ENCODE results near the gene ANO5.
"Not testable (repeated sequence)": the region's sequence is repeated elsewhere in the genome, so short reads cannot be mapped to it uniquely, and the experiment has no call there.

Gene ANO5

GRCh38 chr11:22263613-22264012 is 70.7 kb downstream of the ANO5 start:
- H4K8ac ChIP-seq (ENCODE audit: low read length): no peak overlapping the region
- no peak overlapping the region for H2BK120ac ChIP-seq (ENCODE audit: low read depth, low read length)
- H2BK12ac ChIP-seq (ENCODE audit: low read length in 2 of 2): no peak overlapping the region
- H2AK5ac ChIP-seq (ENCODE audit: low read length, severe bottlenecking): no peak overlapping the region
- H3K27me3 ChIP-seq (ENCODE audit: control insufficient read depth in 1 of 2, insufficient read depth in 1 of 2, low read length in 2 of 2): no peaks in the 10 kb centered on the region
- H3K4me3 ChIP-seq (ENCODE audit: insufficient read depth in 1 of 2, low read depth in 1 of 2, low read length in 2 of 2): no peak overlapping the region
- no peak overlapping the region for H3K4me2 ChIP-seq (ENCODE audit: low read length, poor library complexity, severe bottlenecking)
- H3K4ac ChIP-seq (ENCODE audit: low read depth in 1 of 2, low read length in 2 of 2): no peak overlapping the region
- H3K18ac ChIP-seq (ENCODE audit: low read depth in 1 of 2, low read length in 2 of 2): no peak overlapping the region
- H2BK5ac ChIP-seq (ENCODE audit: low read depth, low read length, poor library complexity, severe bottlenecking): no peak overlapping the region
- H3K27ac ChIP-seq (ENCODE audit: low read length, poor library complexity, severe bottlenecking): no peak overlapping the region
- H3K79me1 ChIP-seq (replicated peaks; ENCODE audit: low read length, poor library complexity, severe bottlenecking): no peaks in the 10 kb centered on the region
- H2AFZ ChIP-seq (ENCODE audit: low read depth, low read length): no peak overlapping the region
- H3K9ac ChIP-seq (ENCODE audit: low read length): no peak overlapping the region
- H3K14ac ChIP-seq (ENCODE audit: low read length in 2 of 2): no peak overlapping the region
- no peak overlapping the region for H3K23ac ChIP-seq (ENCODE audit: low read length in 2 of 2)
- no peak overlapping the region for H4K91ac ChIP-seq (ENCODE audit: low read length)
- no peak overlapping the region for H2BK15ac ChIP-seq (ENCODE audit: low read depth, poor library complexity, severe bottlenecking)
- no peaks in the 10 kb centered on the region for H3K9me3 ChIP-seq (ENCODE audit: control insufficient read depth, low read length)
- H3K36me3 ChIP-seq (ENCODE audit: control insufficient read depth in 1 of 2, insufficient read depth in 2 of 2, low read depth in 1 of 2, low read length in 2 of 2): no peaks in the 10 kb centered on the region
- no peaks in the 10 kb centered on the region for H3K4me1 ChIP-seq (ENCODE audit: control insufficient read depth, insufficient read depth, low read depth, low read length)
- WGBS: 77% methylated on average over 2 of the region's 2 CpGs
- no peak for DNase-seq

- not testable (repeated sequence) for H2BK5ac ChIP-seq (ENCODE audit: low read depth, low read length, poor library complexity, severe bottlenecking); H3K36me3 ChIP-seq (ENCODE audit: control insufficient read depth in 1 of 2, insufficient read depth in 2 of 2, low read depth in 1 of 2, low read length in 2 of 2); H2BK120ac ChIP-seq (ENCODE audit: low read depth, low read length); H3K4me2 ChIP-seq (ENCODE audit: low read length, poor library complexity, severe bottlenecking); H3K4me3 ChIP-seq (ENCODE audit: insufficient read depth in 1 of 2, low read depth in 1 of 2, low read length in 2 of 2); DNase-seq; H3K79me1 ChIP-seq (replicated peaks; ENCODE audit: low read length, poor library complexity, severe bottlenecking); H2BK15ac ChIP-seq (ENCODE audit: low read depth, poor library complexity, severe bottlenecking); H3K18ac ChIP-seq (ENCODE audit: low read depth in 1 of 2, low read length in 2 of 2); H2BK12ac ChIP-seq (ENCODE audit: low read length in 2 of 2); H4K91ac ChIP-seq (ENCODE audit: low read length); H3K9ac ChIP-seq (ENCODE audit: low read length); H3K27me3 ChIP-seq (ENCODE audit: control insufficient read depth in 1 of 2, insufficient read depth in 1 of 2, low read length in 2 of 2); H3K23ac ChIP-seq (ENCODE audit: low read length in 2 of 2); H2AFZ ChIP-seq (ENCODE audit: low read depth, low read length); H2AK5ac ChIP-seq (ENCODE audit: low read length, severe bottlenecking); H3K4ac ChIP-seq (ENCODE audit: low read depth in 1 of 2, low read length in 2 of 2); H3K9me3 ChIP-seq (ENCODE audit: control insufficient read depth, low read length); H3K14ac ChIP-seq (ENCODE audit: low read length in 2 of 2); H3K4me1 ChIP-seq (ENCODE audit: control insufficient read depth, insufficient read depth, low read depth, low read length); H3K27ac ChIP-seq (ENCODE audit: low read length, poor library complexity, severe bottlenecking); H4K8ac ChIP-seq (ENCODE audit: low read length)
- 70% methylated on average over 1 of the region's 1 CpG for WGBS
Observed at GRCh38 chr11:22268983-22269624, 76.2 kb downstream of the ANO5 start.

- Histone ChIP-seq H3K4me1 (ENCODE audit: control insufficient read depth, insufficient read depth, low read depth, low read length) (no peaks in the 10 kb centered on the region), H2AK5ac (ENCODE audit: low read length, severe bottlenecking) (no peak overlapping the region), H3K23ac (ENCODE audit: low read length in 2 of 2) (no peak overlapping the region), H3K4ac (ENCODE audit: low read depth in 1 of 2, low read length in 2 of 2) (no peak overlapping the region), H3K27ac (ENCODE audit: low read length, poor library complexity, severe bottlenecking) (no peak overlapping the region), H4K91ac (ENCODE audit: low read length) (no peak overlapping the region), H3K27me3 (ENCODE audit: control insufficient read depth in 1 of 2, insufficient read depth in 1 of 2, low read length in 2 of 2) (no peaks in the 10 kb centered on the region), H3K4me3 (ENCODE audit: insufficient read depth in 1 of 2, low read depth in 1 of 2, low read length in 2 of 2) (no peak overlapping the region), H2BK12ac (ENCODE audit: low read length in 2 of 2) (no peak overlapping the region), H3K36me3 (ENCODE audit: control insufficient read depth in 1 of 2, insufficient read depth in 2 of 2, low read depth in 1 of 2, low read length in 2 of 2) (no peaks in the 10 kb centered on the region), H2AFZ (ENCODE audit: low read depth, low read length) (no peak overlapping the region), H2BK120ac (ENCODE audit: low read depth, low read length) (no peak overlapping the region), H3K9ac (ENCODE audit: low read length) (no peak overlapping the region), H3K4me2 (ENCODE audit: low read length, poor library complexity, severe bottlenecking) (no peak overlapping the region), H3K18ac (ENCODE audit: low read depth in 1 of 2, low read length in 2 of 2) (no peak overlapping the region), H3K14ac (ENCODE audit: low read length in 2 of 2) (no peak overlapping the region), H3K9me3 (ENCODE audit: control insufficient read depth, low read length) (no peaks in the 10 kb centered on the region), H2BK5ac (ENCODE audit: low read depth, low read length, poor library complexity, severe bottlenecking) (no peak overlapping the region), H3K79me1 (replicated peaks; ENCODE audit: low read length, poor library complexity, severe bottlenecking) (no peaks in the 10 kb centered on the region), H2BK15ac (ENCODE audit: low read depth, poor library complexity, severe bottlenecking) (no peak overlapping the region), H4K8ac (ENCODE audit: low read length) (no peak overlapping the region)
- no CpG with 5 or more reads among the region's 1 CpG for WGBS
- no peak for DNase-seq
Observed at GRCh38 chr11:22273781-22274180, 80.9 kb downstream of the ANO5 start.

GRCh38 chr11:22275600-22275999 is 82.7 kb downstream of the ANO5 start:
- H2AFZ ChIP-seq (ENCODE audit: low read depth, low read length): no peak overlapping the region
- H4K8ac ChIP-seq (ENCODE audit: low read length): no peak overlapping the region
- no peak overlapping the region for H3K4ac ChIP-seq (ENCODE audit: low read depth in 1 of 2, low read length in 2 of 2)
- H3K79me1 ChIP-seq (replicated peaks; ENCODE audit: low read length, poor library complexity, severe bottlenecking): no peaks in the 10 kb centered on the region
- no peak overlapping the region for H4K91ac ChIP-seq (ENCODE audit: low read length)
- no peaks in the 10 kb centered on the region for H3K4me1 ChIP-seq (ENCODE audit: control insufficient read depth, insufficient read depth, low read depth, low read length)
- H2BK120ac ChIP-seq (ENCODE audit: low read depth, low read length): no peak overlapping the region
- H3K9ac ChIP-seq (ENCODE audit: low read length): no peak overlapping the region
- H3K27me3 ChIP-seq (ENCODE audit: control insufficient read depth in 1 of 2, insufficient read depth in 1 of 2, low read length in 2 of 2): no peaks in the 10 kb centered on the region
- no peak overlapping the region for H3K27ac ChIP-seq (ENCODE audit: low read length, poor library complexity, severe bottlenecking)
- no peak overlapping the region for H3K4me3 ChIP-seq (ENCODE audit: insufficient read depth in 1 of 2, low read depth in 1 of 2, low read length in 2 of 2)
- no peak overlapping the region for H3K14ac ChIP-seq (ENCODE audit: low read length in 2 of 2)
- H2AK5ac ChIP-seq (ENCODE audit: low read length, severe bottlenecking): no peak overlapping the region
- H2BK12ac ChIP-seq (ENCODE audit: low read length in 2 of 2): no peak overlapping the region
- H2BK5ac ChIP-seq (ENCODE audit: low read depth, low read length, poor library complexity, severe bottlenecking): no peak overlapping the region
- no peak overlapping the region for H2BK15ac ChIP-seq (ENCODE audit: low read depth, poor library complexity, severe bottlenecking)
- H3K18ac ChIP-seq (ENCODE audit: low read depth in 1 of 2, low read length in 2 of 2): no peak overlapping the region
- H3K23ac ChIP-seq (ENCODE audit: low read length in 2 of 2): no peak overlapping the region
- H3K36me3 ChIP-seq (ENCODE audit: control insufficient read depth in 1 of 2, insufficient read depth in 2 of 2, low read depth in 1 of 2, low read length in 2 of 2): no peaks in the 10 kb centered on the region
- no peak overlapping the region for H3K4me2 ChIP-seq (ENCODE audit: low read length, poor library complexity, severe bottlenecking)
- no peaks in the 10 kb centered on the region for H3K9me3 ChIP-seq (ENCODE audit: control insufficient read depth, low read length)
- DNase-seq: no peak
